Tibial nerve (tissue), 4 donors: ENCODE measurements around the gene TRA2A. TPM values are rescaled to one million over a fixed set of nuclear protein-coding genes. Genes with fewer than 3 reads are reported as not detected.

Source experiments
- DNase-seq, 2 donors: peaks; one replicate each; pipeline ENCODE4 v3.0.0-alpha.2; 2019; ENCODE audit warnings: low spot score in 2 of 2
- H3K27ac ChIP-seq, 4 donors: fragments of 200-600 bp; sonication (generic) in 3 of 4; one replicate each; pipeline ENCODE4 v1.5.1; 2017 to 2019; ENCODE audit warnings: mild to moderate bottlenecking in 1 of 4
- H3K27me3 ChIP-seq, 2 donors: fragments of 200-600 bp; sonication (generic) in 1 of 2; one replicate each; pipeline versions ENCODE4 v1.5.1 to v1.6.0; 2017 to 2019
- H3K36me3 ChIP-seq, 3 donors: fragments of 200-600 bp; sonication (generic); one replicate each; pipeline ENCODE4 v1.5.1; 2018 to 2019
- H3K4me1 ChIP-seq, 4 donors: fragments of 200-600 bp; sonication (generic) in 3 of 4; one replicate each; pipeline ENCODE4 v1.5.1; 2017 to 2019
- H3K4me3 ChIP-seq, 4 donors: fragments of 200-600 bp; sonication (generic) in 3 of 4; one replicate each; pipeline ENCODE4 v1.5.1; 2017 to 2019; ENCODE audit warnings: mild to moderate bottlenecking in 1 of 4, moderate library complexity in 1 of 4
- H3K9me3 ChIP-seq, 4 donors: fragments of 200-600 bp; sonication (generic) in 3 of 4; one replicate each; pipeline ENCODE4 v1.5.1; 2017 to 2019
- CTCF ChIP-seq, 5 experiments: fragments of 200-600 bp in 3 of 5; fragments of 450-650 bp in 2 of 5; sonication (generic) in 3 of 5; IDR thresholded peaks; one replicate each; pipeline ENCODE4 v1.5.1; 2016 to 2019; ENCODE audit warnings: antibody characterized with exemption in 5 of 5, mild to moderate bottlenecking in 3 of 5, moderate library complexity in 2 of 5
- EP300 ChIP-seq, 2 donors: sonication (generic); formaldehyde crosslinking; IDR thresholded peaks; one replicate each; pipeline ENCODE4 v1.6.1; 2017; ENCODE audit warnings: antibody characterized with exemption in 2 of 2, mild to moderate bottlenecking in 1 of 2
- POLR2A ChIP-seq, 2 donors: fragments of 450-650 bp; IDR thresholded peaks; one replicate each; pipeline ENCODE4 v1.6.1; 2017; ENCODE audit warnings: antibody characterized with exemption in 2 of 2, mild to moderate bottlenecking in 2 of 2, moderate library complexity in 2 of 2
- WGBS, 2 donors: methylation state at CpG; one replicate each; pipeline ENCODE4 v1.1.5; 2018; 5-methylcytosine and 5-hydroxymethylcytosine counted together
- total RNA-seq, 4 donors: library from RNA; depleted of rRNA; stranded (reverse); fragments of >200 nt; gene quantifications; one replicate each; pipeline ENCODE4 v1.1.0, GENCODE V29; 2016

The TRA2A gene
- total RNA-seq, 4 donors from 2014 or later = 39.4 to 74.9 (median 43.5) TPM

GRCh38 chr7:23476286-23477156 lies 55.3 kb downstream of the TRA2A start:
- peaks cover 0 to 18% (median 11%) of the 10 kb centered on the region in 4 donors for H3K4me1 ChIP-seq
- H3K4me3 ChIP-seq = no peak overlapping the region
- no peak for DNase-seq
- no peak overlapping the region for H3K27ac ChIP-seq
- TF ChIP-seq EP300 (IDR thresholded peaks at IDR 0.05) = no peak
- TF ChIP-seq CTCF (IDR thresholded peaks at IDR 0.05) = no peak
- TF ChIP-seq POLR2A (IDR thresholded peaks at IDR 0.05) = no peak
- no peaks in the 10 kb centered on the region for H3K9me3 ChIP-seq
- H3K27me3 ChIP-seq = peaks cover 18 to 92% of the 10 kb centered on the region in 2 donors
- H3K36me3 ChIP-seq = no peaks in the 10 kb centered on the region

- H3K27me3 ChIP-seq = peaks cover 21 to 99% of the 10 kb centered on the region in 2 donors
- H3K4me1 ChIP-seq = peaks cover 0 to 29% (median 19%) of the 10 kb centered on the region in 4 donors
- no peak for TF ChIP-seq EP300 (IDR thresholded peaks at IDR 0.05)
- no peak for TF ChIP-seq CTCF (IDR thresholded peaks at IDR 0.05)
- TF ChIP-seq POLR2A (IDR thresholded peaks at IDR 0.05) = no peak
- H3K4me3 ChIP-seq = no peak overlapping the region
- DNase-seq = no peak
- no peaks in the 10 kb centered on the region for H3K9me3 ChIP-seq
- H3K36me3 ChIP-seq = no peaks in the 10 kb centered on the region
- H3K27ac ChIP-seq = no peak overlapping the region
Observed at GRCh38 chr7:23475576-23475839, 56.3 kb downstream of the TRA2A start.

GRCh38 chr7:23474829-23475575 lies 56.8 kb downstream of the TRA2A start:
- no peaks in the 10 kb centered on the region for H3K9me3 ChIP-seq
- peaks cover 0 to 34% (median 22%) of the 10 kb centered on the region in 4 donors for H3K4me1 ChIP-seq
- peaks cover 21 to 99% of the 10 kb centered on the region in 2 donors for H3K27me3 ChIP-seq
- TF ChIP-seq POLR2A (IDR thresholded peaks at IDR 0.05) = no peak
- TF ChIP-seq EP300 (IDR thresholded peaks at IDR 0.05) = peak in 1 of 2 donors; percentile 78
- TF ChIP-seq CTCF (IDR thresholded peaks at IDR 0.05) = no peak
- H3K36me3 ChIP-seq = no peaks in the 10 kb centered on the region
- H3K4me3 ChIP-seq = peak overlapping the region in 1 of 4 donors; percentile 47
- DNase-seq = no peak
- WGBS, 2 donors = 5 to 6% methylated on average over 15 of the region's 15 CpGs
- H3K27ac ChIP-seq = no peak overlapping the region

GRCh38 chr7:23474094-23474828 lies 57.5 kb downstream of the TRA2A start:
- DNase-seq = peak in 1 of 2 donors; percentile 46
- no peak for TF ChIP-seq CTCF (IDR thresholded peaks at IDR 0.05)
- no peak for TF ChIP-seq POLR2A (IDR thresholded peaks at IDR 0.05)
- TF ChIP-seq EP300 (IDR thresholded peaks at IDR 0.05) = peak in 1 of 2 donors; percentile 18
- no peak overlapping the region for H3K27ac ChIP-seq
- WGBS, 2 donors = 1 to 2% methylated on average over 30 to 62 of the region's 66 CpGs
- H3K36me3 ChIP-seq = no peaks in the 10 kb centered on the region
- peak overlapping the region in 3 of 4 donors; percentile 7 to 47 (median 10) for H3K4me3 ChIP-seq
- H3K27me3 ChIP-seq = peaks cover 21 to 99% of the 10 kb centered on the region in 2 donors
- no peaks in the 10 kb centered on the region for H3K9me3 ChIP-seq
- H3K4me1 ChIP-seq = peaks cover 0 to 41% (median 25%) of the 10 kb centered on the region in 4 donors
